NB4 (cell line): ENCODE data around the gene ERBB4.

Source experiments
- DNase-seq: peaks from one replicate; pipeline ENCODE4 v3.0.0; 2010; ENCODE audit warnings: low read depth
- H3K4me3 ChIP-seq: one replicate; pipeline ENCODE4 v1.5.1; 2011; ENCODE audit warnings: mild to moderate bottlenecking, low read depth, low read length, moderate library complexity
- MYC ChIP-seq: IDR thresholded peaks from 2 replicates; pipeline ENCODE4 v1.6.1; 2011; ENCODE audit warnings: low read depth, low read length
- POLR2A ChIP-seq: IDR thresholded peaks from 2 replicates; pipeline ENCODE4 v1.6.1; 2011; ENCODE audit warnings: mild to moderate bottlenecking; ENCODE audit not compliant: insufficient read length; ENCODE audit errors: extremely low read depth
- TF ChIP-seq, protein P1 (sequence below): IDR thresholded peaks from one replicate; pipeline ENCODE4 v1.5.1; 2012; ENCODE audit warnings: low read depth, low read length
- TF ChIP-seq, protein P2 (sequence below): IDR thresholded peaks from 2 replicates; pipeline ENCODE4 v1.6.1; 2011; ENCODE audit warnings: low read depth, low read length

ERBB4 gene

GRCh38 chr2:212208467-212208866 is 330.1 kb downstream of the ERBB4 start:
- H3K4me3 ChIP-seq = no peak overlapping the region
- TF ChIP-seq, protein P1, sequence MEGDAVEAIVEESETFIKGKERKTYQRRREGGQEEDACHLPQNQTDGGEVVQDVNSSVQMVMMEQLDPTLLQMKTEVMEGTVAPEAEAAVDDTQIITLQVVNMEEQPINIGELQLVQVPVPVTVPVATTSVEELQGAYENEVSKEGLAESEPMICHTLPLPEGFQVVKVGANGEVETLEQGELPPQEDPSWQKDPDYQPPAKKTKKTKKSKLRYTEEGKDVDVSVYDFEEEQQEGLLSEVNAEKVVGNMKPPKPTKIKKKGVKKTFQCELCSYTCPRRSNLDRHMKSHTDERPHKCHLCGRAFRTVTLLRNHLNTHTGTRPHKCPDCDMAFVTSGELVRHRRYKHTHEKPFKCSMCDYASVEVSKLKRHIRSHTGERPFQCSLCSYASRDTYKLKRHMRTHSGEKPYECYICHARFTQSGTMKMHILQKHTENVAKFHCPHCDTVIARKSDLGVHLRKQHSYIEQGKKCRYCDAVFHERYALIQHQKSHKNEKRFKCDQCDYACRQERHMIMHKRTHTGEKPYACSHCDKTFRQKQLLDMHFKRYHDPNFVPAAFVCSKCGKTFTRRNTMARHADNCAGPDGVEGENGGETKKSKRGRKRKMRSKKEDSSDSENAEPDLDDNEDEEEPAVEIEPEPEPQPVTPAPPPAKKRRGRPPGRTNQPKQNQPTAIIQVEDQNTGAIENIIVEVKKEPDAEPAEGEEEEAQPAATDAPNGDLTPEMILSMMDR = no peak
- TF ChIP-seq MYC (no peak), POLR2A (no peak)
- TF ChIP-seq, protein P2, sequence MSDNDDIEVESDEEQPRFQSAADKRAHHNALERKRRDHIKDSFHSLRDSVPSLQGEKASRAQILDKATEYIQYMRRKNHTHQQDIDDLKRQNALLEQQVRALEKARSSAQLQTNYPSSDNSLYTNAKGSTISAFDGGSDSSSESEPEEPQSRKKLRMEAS = no peak
- no peak for DNase-seq

DNA sequence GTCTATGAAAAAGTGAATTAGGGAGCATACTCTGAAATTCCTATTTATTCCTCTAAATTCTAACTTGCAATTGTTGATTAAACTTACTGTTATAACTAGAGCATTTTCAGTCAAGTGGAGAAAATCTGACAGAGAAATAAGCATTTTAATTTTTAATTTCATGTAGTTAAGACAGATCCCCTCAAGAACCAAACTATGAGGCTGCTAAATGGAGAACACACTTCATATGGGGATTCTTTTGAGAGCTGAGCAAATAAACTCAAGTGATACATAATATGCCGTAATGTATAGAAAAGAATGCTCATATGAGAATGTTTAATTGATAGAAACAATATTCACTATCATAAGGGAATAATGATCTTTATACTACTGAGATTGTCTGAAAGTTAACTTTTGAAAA is 340.8 kb downstream of the ERBB4 start:
- no peak for DNase-seq
- TF ChIP-seq MYC = no peak
- TF ChIP-seq POLR2A = no peak
- H3K4me3 ChIP-seq = no peak overlapping the region

DNA sequence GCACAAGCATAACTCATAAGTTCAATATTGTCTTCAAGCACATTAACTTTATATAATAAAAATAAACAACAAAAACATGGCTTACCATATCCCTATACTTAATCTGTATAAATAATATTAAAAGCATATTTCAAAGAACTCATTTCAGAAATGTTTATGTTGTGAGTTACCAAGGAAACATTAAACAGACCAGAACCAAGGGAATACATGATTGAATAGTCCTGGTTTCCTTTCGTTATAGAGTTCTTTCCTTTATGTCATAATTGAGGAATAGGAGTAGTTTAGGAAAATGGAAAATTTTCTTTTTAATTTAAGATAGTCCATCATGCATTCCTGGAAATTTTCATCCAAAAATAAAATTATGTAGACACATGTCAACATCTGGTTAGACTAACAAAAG is 343.0 kb downstream of the ERBB4 start:
- no peak for TF ChIP-seq POLR2A
- no peak for TF ChIP-seq MYC
- TF ChIP-seq, protein P1 = no peak
- TF ChIP-seq, protein P2 = no peak
- DNase-seq = no peak
- H3K4me3 ChIP-seq = no peak overlapping the region

- H3K4me3 ChIP-seq = no peak overlapping the region
- TF ChIP-seq, protein P2 = no peak
- no peak for TF ChIP-seq POLR2A
- TF ChIP-seq MYC = no peak
- TF ChIP-seq, protein P1 = no peak
- DNase-seq = no peak
Measured at GRCh38 chr2:212194396-212194795, 344.2 kb downstream of the ERBB4 start.

- no peak for DNase-seq
- H3K4me3 ChIP-seq = no peak overlapping the region
- TF ChIP-seq POLR2A (no peak), MYC (no peak)
- TF ChIP-seq, protein P2 = no peak
- TF ChIP-seq, protein P1 = no peak
Measured at GRCh38 chr2:212193803-212194202, 344.8 kb downstream of the ERBB4 start.

DNA sequence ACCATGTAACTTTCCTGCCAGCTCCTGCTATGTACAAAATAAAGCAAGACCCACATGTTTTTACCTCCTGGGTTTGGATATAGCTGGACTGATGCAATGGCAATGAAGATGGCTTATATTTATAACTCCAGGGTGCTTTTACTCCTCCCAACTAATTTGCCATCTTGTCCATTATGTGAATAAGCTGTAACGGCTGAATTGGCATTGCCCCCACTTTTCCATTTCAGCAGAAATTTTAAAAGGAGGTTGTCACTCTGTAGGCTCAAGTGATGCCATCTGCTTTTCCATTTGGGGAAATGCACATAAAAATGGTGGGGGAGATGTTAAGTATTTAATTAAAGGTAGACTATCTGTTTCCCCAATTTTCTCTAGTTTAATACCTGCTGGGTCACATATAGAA is 345.5 kb downstream of the ERBB4 start:
- no peak overlapping the region for H3K4me3 ChIP-seq
- TF ChIP-seq POLR2A (no peak), MYC (no peak)
- TF ChIP-seq, protein P1 = no peak
- TF ChIP-seq, protein P2 = no peak
- DNase-seq = no peak
